Measurements from ENCODE around the gene FES.
"Not testable (repeated sequence)": the region's sequence is repeated elsewhere in the genome, so short reads cannot be mapped to it uniquely, and the experiment has no call there.

The FES gene

DNA sequence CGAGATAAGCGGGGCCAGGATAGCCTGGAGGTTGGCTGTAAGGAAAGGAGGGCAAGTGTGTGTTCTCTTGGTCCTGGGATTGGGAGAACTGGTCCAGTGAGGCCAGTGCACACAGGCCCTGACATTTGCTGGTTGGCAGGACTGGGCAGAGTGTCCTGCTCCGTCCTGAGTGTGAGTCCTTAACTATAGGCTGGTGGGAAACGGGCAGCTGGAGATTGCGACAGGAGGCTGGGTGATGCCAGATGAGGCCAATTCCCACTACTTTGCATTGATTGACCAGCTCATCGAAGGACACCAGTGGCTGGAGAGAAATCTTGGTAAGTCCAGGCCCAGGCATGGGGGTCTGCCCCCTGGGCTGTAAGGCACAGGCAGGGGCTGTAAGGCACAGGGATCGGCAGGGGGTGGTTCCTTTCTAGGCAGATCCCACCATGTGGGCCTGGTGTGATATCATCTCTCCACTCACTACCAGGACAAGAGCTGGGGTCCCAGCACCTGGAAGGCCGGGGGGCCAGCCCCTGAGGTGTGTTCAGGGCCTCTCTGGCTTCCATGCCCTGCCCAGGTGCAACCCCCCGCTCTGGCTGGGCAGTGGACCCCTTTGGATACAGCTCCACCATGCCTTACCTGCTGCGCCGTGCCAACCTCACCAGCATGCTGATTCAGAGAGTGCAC, 22.0 kb downstream of the FES start:
- Histone ChIP-seq H3K4me2 (ENCODE audit: low read length) (no peak overlapping the region), H3K4me1 (ENCODE audit: control insufficient read depth, low read length) (peaks cover 20% of the 10 kb centered on the region), H3K36me3 (ENCODE audit: control insufficient read depth, low read length) (peaks cover 67% of the 10 kb centered on the region), H3K4me3 (ENCODE audit: low read length) (no peak overlapping the region), H4K20me1 (ENCODE audit: control insufficient read depth, insufficient read depth, low read depth, low read length) (no peaks in the 10 kb centered on the region), H3K27ac (ENCODE audit: low read depth, low read length) (no peak overlapping the region), H3F3A (ENCODE audit: control insufficient read depth, insufficient read depth) (no peaks in the 10 kb centered on the region), H3K27me3 (ENCODE audit: control insufficient read depth, low read length) (no peaks in the 10 kb centered on the region), H3K79me2 (ENCODE audit: control insufficient read depth, low read length) (peaks cover 28% of the 10 kb centered on the region), H3K9me2 (replicated peaks; ENCODE audit: control insufficient read depth, low read length) (no peaks in the 10 kb centered on the region), H3K9me3 (ENCODE audit: control insufficient read depth, insufficient read depth, low read length) (no peaks in the 10 kb centered on the region)
- no peak for TF ChIP-seq EZH2phosphoT487 (IDR thresholded peaks at IDR 0.05; ENCODE audit: borderline replicate concordance, low read length)
- no peak for TF ChIP-seq CTCF (IDR thresholded peaks at IDR 0.05; ENCODE audit: low read depth, low read length, poor library complexity, severe bottlenecking)

DNA sequence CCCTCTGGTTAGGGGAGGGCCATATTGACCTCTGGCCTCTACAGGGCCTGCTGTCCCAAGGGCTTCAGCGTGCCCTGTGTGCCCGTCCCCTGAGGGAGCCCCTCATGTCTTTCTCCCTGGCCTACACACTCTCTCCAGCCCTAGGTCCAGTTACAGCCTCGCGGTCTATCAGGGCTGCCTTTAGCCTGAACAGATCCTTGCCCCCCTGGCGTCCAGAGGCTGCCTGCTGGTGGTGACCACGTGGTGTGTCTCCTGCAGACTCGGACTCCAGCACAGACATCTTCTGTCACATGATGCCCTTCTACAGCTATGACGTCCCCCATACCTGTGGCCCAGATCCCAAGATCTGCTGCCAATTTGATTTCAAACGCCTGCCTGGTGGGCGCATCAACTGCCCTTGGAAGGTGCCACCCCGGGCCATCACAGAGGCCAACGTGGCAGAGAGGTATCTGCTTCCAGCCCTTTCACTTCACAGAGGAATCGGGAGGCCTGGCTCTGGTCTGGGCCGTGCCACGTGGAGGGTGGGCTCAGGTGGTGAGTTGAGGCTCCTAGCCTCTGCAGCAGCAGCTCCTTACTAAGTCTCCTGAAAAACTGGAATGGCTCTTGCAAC, 22.9 kb downstream of the FES start:
- Histone ChIP-seq H3F3A (ENCODE audit: control insufficient read depth, insufficient read depth) (no peaks in the 10 kb centered on the region), H4K20me1 (ENCODE audit: control insufficient read depth, insufficient read depth, low read depth, low read length) (no peaks in the 10 kb centered on the region), H3K9me3 (ENCODE audit: control insufficient read depth, insufficient read depth, low read length) (no peaks in the 10 kb centered on the region), H3K79me2 (ENCODE audit: control insufficient read depth, low read length) (peaks cover 23% of the 10 kb centered on the region), H3K4me2 (ENCODE audit: low read length) (no peak overlapping the region), H3K27me3 (ENCODE audit: control insufficient read depth, low read length) (no peaks in the 10 kb centered on the region), H3K36me3 (ENCODE audit: control insufficient read depth, low read length) (peaks cover 75% of the 10 kb centered on the region), H3K4me3 (ENCODE audit: low read length) (no peak overlapping the region), H3K9me2 (replicated peaks; ENCODE audit: control insufficient read depth, low read length) (no peaks in the 10 kb centered on the region), H3K4me1 (ENCODE audit: control insufficient read depth, low read length) (peaks cover 12% of the 10 kb centered on the region), H3K27ac (ENCODE audit: low read depth, low read length) (no peak overlapping the region)
- no peak for TF ChIP-seq EZH2phosphoT487 (IDR thresholded peaks at IDR 0.05; ENCODE audit: borderline replicate concordance, low read length)

- H3K9me3 ChIP-seq (ENCODE audit: control insufficient read depth, insufficient read depth, low read length), result no peaks in the 10 kb centered on the region
- H3K36me3 ChIP-seq (ENCODE audit: control insufficient read depth, low read length), result peaks cover 84% of the 10 kb centered on the region
- H3K27me3 ChIP-seq (ENCODE audit: control insufficient read depth, low read length), result no peaks in the 10 kb centered on the region
- peaks cover 23% of the 10 kb centered on the region for H3K79me2 ChIP-seq (ENCODE audit: control insufficient read depth, low read length)
- no peaks in the 10 kb centered on the region for H4K20me1 ChIP-seq (ENCODE audit: control insufficient read depth, insufficient read depth, low read depth, low read length)
- H3K4me2 ChIP-seq (ENCODE audit: low read length), result no peak overlapping the region
- no peak overlapping the region for H3K27ac ChIP-seq (ENCODE audit: low read depth, low read length)
- H3F3A ChIP-seq (ENCODE audit: control insufficient read depth, insufficient read depth), result no peaks in the 10 kb centered on the region
- no peaks in the 10 kb centered on the region for H3K9me2 ChIP-seq (replicated peaks; ENCODE audit: control insufficient read depth, low read length)
- H3K4me1 ChIP-seq (ENCODE audit: control insufficient read depth, low read length), result peaks cover 12% of the 10 kb centered on the region
- H3K4me3 ChIP-seq (ENCODE audit: low read length), result no peak overlapping the region
- no peak for TF ChIP-seq EZH2phosphoT487 (IDR thresholded peaks at IDR 0.05; ENCODE audit: borderline replicate concordance, low read length)
- no peak for TF ChIP-seq CTCF (IDR thresholded peaks at IDR 0.05; ENCODE audit: low read depth, low read length, poor library complexity, severe bottlenecking)
These were observed 23.7 kb downstream of the FES start for GRCh38 chr15:90907838-90908507.

GRCh38 chr15:90909449-90909848, 25.1 kb downstream of the FES start:
- peaks cover 11% of the 10 kb centered on the region for H3K79me2 ChIP-seq (ENCODE audit: control insufficient read depth, low read length)
- H3K27ac ChIP-seq (ENCODE audit: low read depth, low read length); H4K20me1 ChIP-seq (ENCODE audit: control insufficient read depth, insufficient read depth, low read depth, low read length); H3K4me2 ChIP-seq (ENCODE audit: low read length); H3K4me3 ChIP-seq (ENCODE audit: low read length); H3K9me3 ChIP-seq (ENCODE audit: control insufficient read depth, insufficient read depth, low read length); H3K27me3 ChIP-seq (ENCODE audit: control insufficient read depth, low read length); H3K4me1 ChIP-seq (ENCODE audit: control insufficient read depth, low read length); H3F3A ChIP-seq (ENCODE audit: control insufficient read depth, insufficient read depth); H3K9me2 ChIP-seq (replicated peaks; ENCODE audit: control insufficient read depth, low read length): not testable (repeated sequence)
- peaks cover 93% of the 10 kb centered on the region for H3K36me3 ChIP-seq (ENCODE audit: control insufficient read depth, low read length)

Data from DOHH2 (cell line).